22Rv1 (cell line): Measurements from ENCODE around the gene RAPGEF4.

Experiments
- CTCF ChIP-seq: fragments of 450-650 bp; IDR thresholded peaks from 2 replicates; pipeline ENCODE4 v1.5.1; 2017; ENCODE audit warnings: mild to moderate bottlenecking
- ZFX ChIP-seq: fragments of 450-650 bp; IDR thresholded peaks from 2 replicates; pipeline ENCODE4 v1.6.1; 2017; ENCODE audit warnings: antibody characterized with exemption, borderline replicate concordance

- TF ChIP-seq CTCF, result no peak
- no peak for TF ChIP-seq ZFX
These were observed at the start of gene RAPGEF4 for GRCh38 chr2:172735582-172736423.
